HUES48 (cell line): Measurements from ENCODE around the gene TMEM126B.

Experiments used
- H3K27ac ChIP-seq: one replicate; pipeline ENCODE4 v1.7.0; 2013; ENCODE audit warnings: low read depth, low read length, inconsistent platforms
- H3K27me3 ChIP-seq: 2 replicates; pipeline ENCODE4 v1.6.1; 2013; ENCODE audit warnings: mild to moderate bottlenecking, low read length; ENCODE audit not compliant: control insufficient read depth, insufficient read depth
- H3K36me3 ChIP-seq: 2 replicates; pipeline ENCODE4 v1.6.1; 2013; ENCODE audit warnings: low read length; ENCODE audit not compliant: control insufficient read depth, insufficient read depth
- H3K4me1 ChIP-seq: 2 replicates; pipeline ENCODE4 v1.6.1; 2013; ENCODE audit warnings: mild to moderate bottlenecking, low read length; ENCODE audit not compliant: control insufficient read depth, insufficient read depth
- H3K4me3 ChIP-seq: 2 replicates; pipeline ENCODE4 v1.5.1; 2013; ENCODE audit warnings: mild to moderate bottlenecking, low read depth, low read length
- H3K9ac ChIP-seq: 2 replicates; pipeline ENCODE4 v1.6.1; 2013; ENCODE audit warnings: mild to moderate bottlenecking, low read depth, low read length, moderate library complexity
- H3K9me3 ChIP-seq: 2 replicates; pipeline ENCODE4 v1.6.1; 2013; ENCODE audit warnings: low read length; ENCODE audit not compliant: control insufficient read depth, insufficient read depth

Gene TMEM126B

DNA sequence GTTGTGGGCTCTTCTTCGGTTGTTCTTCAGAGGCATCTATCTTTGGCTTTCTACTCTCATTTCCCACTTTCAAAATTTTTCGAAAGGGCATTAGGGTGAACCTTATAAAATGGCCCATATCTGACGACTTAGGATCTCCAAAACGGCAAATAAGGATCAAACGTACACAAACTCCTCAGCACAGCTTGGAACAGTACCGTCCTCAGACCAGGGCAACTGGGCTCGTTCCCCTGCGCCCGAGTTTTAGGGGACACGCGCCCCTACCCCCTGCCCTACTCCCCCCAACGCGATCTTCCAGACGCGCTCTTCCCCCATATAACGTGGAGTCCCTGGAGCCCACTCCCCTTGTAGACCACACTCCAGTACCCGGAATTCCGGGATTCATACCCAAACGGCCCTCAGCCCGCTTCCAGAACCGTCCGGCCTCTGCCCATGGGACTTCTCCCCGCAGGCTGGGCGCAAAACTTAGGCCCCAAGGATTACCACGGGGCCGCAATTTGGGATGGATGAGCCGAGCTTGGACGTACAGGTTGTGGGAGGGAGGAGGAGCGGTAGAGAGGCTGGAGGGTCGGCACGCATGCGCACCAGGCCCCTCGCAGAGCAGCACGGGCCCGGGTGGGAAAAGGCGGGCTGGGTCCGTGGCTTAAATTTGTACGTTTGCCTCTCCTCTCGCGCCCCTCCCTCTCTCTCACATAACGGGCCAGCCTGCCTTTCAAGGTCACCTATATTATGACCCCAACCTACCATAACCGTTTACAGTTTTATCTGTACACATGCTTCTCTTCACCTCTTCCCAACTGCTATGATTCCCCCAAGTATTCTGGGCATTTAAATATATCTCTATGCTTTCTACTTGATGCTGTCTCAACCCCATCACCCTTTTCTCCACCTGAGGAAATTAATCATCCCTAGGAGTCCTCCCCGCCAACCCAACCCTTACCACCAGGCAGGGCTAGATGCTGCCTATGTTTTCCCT lies 54.2 kb downstream of the TMEM126B start:
- Histone ChIP-seq H3K4me1 (peaks cover 7% of the 10 kb centered on the region), H3K36me3 (no peaks in the 10 kb centered on the region), H3K27ac (no peak overlapping the region), H3K4me3 (no peak overlapping the region), H3K9ac (no peak overlapping the region), H3K27me3 (no peaks in the 10 kb centered on the region), H3K9me3 (no peaks in the 10 kb centered on the region)

DNA sequence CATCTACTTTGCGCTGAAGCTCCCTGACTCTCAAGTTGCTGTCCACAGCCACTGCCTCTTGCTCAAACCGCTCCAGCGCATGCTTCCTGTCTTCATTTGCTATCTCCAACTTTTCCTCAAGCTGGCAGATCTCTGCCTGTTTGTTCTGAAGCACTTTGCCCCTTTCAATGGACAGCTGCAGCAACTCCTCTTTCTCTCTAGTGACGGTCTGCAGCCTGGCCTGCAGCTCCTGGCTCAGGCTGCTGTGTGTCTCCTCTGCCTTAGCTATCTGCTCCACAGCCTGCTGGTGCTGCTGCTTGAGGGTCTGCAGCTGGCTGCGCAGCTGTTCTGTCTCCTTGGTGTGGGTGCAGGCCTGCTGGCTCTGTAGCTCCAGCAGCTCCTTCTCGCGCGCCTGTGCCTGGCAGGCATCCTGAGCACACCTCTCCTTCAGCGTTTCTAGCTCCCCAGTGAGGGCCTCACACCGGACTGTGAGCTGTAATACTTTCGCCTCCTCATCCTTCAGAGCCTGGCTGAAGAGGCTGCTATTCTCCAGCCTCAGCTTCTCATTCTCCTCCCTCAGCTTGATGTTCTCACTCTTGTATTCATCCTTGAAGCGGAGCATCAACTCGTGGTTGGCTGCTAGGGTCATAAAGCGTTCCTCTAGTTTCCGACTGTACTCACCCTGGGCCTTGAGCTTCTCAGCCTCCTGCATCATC lies 56.9 kb downstream of the TMEM126B start:
- no peak overlapping the region for H3K9ac ChIP-seq
- H3K27ac ChIP-seq, result no peak overlapping the region

GRCh38 chr11:85685820-85686459 lies 57.5 kb downstream of the TMEM126B start, which contains the start of gene CCDC89:
CCDC89 (minus strand) TSS chr11:85686195; CDS start chr11:85686130, 65 bp downstream.
- H3K9me3 ChIP-seq, result no peaks in the 10 kb centered on the region
- no peaks in the 10 kb centered on the region for H3K36me3 ChIP-seq
- no peaks in the 10 kb centered on the region for H3K27me3 ChIP-seq
- no peak within 1 kb of the TSS for H3K27ac ChIP-seq
- no peak within 1 kb of the TSS for H3K9ac ChIP-seq
- no peaks in the 10 kb centered on the region; the same call in 1 of the 2 replicates for H3K4me1 ChIP-seq
- H3K4me3 ChIP-seq, result no peak within 1 kb of the TSS

More for the DNA sequence above, 56.9 kb downstream of the TMEM126B start:
- Histone ChIP-seq H3K4me1 (no peaks in the 10 kb centered on the region; the same call in 1 of the 2 replicates), H3K36me3 (no peaks in the 10 kb centered on the region), H3K4me3 (no peak overlapping the region), H3K27me3 (no peaks in the 10 kb centered on the region), H3K9me3 (no peaks in the 10 kb centered on the region)
